ENCODE measurements around the gene THYN1. TPM values are rescaled to one million over a fixed set of nuclear protein-coding genes. Genes with fewer than 3 reads are reported as not detected.
A peak's percentile ranks its signal among the peaks of the same experiment; 100 is the strongest.

THYN1 gene
- total RNA-seq, 1 donor from 2014 or later: 69.6 TPM

DNA sequence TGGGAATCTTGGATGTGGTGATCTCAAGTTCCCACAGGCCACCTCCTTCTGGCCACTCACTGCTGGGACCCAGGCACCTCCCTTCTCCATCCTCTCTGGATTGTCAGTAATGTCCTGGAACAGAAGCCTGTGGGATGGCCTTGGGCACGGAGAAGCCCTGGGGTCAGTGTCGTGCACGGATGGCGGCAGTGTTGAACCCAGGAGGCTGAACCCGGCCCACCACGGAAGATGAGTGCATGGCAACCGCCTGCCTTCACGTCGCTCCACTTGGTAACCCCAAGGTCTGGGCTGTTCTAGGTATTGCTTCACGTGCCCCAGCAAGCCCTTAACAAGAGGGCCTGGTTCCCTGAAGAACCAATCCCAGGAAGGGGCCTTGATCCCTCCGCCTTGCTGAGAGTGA, 7.1 kb downstream of the THYN1 start:
- Mint-ChIP-seq H3K4me3 (ENCODE audit: low read depth) (no peak overlapping the region), H3K27ac (peak overlapping the region; percentile 87), H3K4me1 (ENCODE audit: low read depth) (no peaks in the 10 kb centered on the region), H3K9me3 (ENCODE audit: low read depth) (no peaks in the 10 kb centered on the region), H3K36me3 (ENCODE audit: insufficient read depth) (peaks cover 19% of the 10 kb centered on the region), H3K27me3 (no peaks in the 10 kb centered on the region)
- TF ChIP-seq, protein P1, sequence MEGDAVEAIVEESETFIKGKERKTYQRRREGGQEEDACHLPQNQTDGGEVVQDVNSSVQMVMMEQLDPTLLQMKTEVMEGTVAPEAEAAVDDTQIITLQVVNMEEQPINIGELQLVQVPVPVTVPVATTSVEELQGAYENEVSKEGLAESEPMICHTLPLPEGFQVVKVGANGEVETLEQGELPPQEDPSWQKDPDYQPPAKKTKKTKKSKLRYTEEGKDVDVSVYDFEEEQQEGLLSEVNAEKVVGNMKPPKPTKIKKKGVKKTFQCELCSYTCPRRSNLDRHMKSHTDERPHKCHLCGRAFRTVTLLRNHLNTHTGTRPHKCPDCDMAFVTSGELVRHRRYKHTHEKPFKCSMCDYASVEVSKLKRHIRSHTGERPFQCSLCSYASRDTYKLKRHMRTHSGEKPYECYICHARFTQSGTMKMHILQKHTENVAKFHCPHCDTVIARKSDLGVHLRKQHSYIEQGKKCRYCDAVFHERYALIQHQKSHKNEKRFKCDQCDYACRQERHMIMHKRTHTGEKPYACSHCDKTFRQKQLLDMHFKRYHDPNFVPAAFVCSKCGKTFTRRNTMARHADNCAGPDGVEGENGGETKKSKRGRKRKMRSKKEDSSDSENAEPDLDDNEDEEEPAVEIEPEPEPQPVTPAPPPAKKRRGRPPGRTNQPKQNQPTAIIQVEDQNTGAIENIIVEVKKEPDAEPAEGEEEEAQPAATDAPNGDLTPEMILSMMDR (IDR thresholded peaks at IDR 0.05; ENCODE audit: unreplicated experiment): no peak
- no peak for DNase-seq (ENCODE audit: low spot score, unreplicated experiment)

DNA sequence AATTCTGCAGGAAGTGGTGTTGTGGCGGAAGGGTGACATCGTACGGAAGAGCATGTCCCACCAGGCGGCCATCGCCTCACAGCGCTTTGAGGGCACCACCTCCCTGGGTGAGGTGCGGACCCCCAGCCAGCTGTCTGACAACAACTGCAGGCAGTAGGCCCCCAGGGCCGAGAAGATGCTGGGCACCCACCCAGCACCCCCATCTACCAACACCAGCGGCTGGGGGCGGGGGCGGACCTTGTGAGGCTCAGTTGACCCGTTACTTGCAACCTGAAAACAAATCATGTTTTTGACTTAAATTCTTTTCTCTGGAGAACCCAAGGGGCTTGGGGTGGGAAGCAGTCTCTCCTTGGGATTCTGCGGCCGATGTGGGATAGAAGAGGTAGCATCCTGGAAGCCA, 7.7 kb downstream of the THYN1 start:
- peaks cover 19% of the 10 kb centered on the region for H3K36me3 Mint-ChIP-seq (ENCODE audit: insufficient read depth)
- DNase-seq (ENCODE audit: low spot score, unreplicated experiment): no peak
- H3K4me3 Mint-ChIP-seq (ENCODE audit: low read depth): no peak overlapping the region
- no peaks in the 10 kb centered on the region for H3K27me3 Mint-ChIP-seq
- no peaks in the 10 kb centered on the region for H3K9me3 Mint-ChIP-seq (ENCODE audit: low read depth)
- TF ChIP-seq, protein P1 (IDR thresholded peaks at IDR 0.05; ENCODE audit: unreplicated experiment): no peak
- H3K27ac Mint-ChIP-seq: no peak overlapping the region
- no peaks in the 10 kb centered on the region for H3K4me1 Mint-ChIP-seq (ENCODE audit: low read depth)

DNA sequence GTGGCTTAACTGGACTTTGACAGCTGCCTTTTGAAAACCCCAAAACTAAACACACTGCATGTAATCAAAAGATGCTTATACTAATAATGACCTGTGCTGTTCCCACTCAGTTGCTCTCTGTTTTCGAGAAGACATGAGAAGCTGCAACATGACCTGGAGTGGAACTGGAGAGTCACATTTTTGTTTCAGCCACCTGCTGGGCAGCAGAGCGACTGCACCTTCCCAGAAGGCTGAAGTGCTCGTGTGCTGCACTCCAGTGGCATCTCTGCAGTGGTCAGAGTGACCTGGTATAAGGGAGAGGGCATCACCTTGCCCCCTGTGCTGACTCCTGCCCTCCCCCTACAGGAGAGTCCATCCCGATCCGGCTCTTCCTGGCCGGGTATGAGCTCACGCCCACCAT, 8.6 kb downstream of the THYN1 start:
- Mint-ChIP-seq H3K27me3 (no peaks in the 10 kb centered on the region), H3K27ac (peak overlapping the region; percentile 31), H3K36me3 (ENCODE audit: insufficient read depth) (peaks cover 21% of the 10 kb centered on the region), H3K4me3 (ENCODE audit: low read depth) (no peak overlapping the region), H3K9me3 (ENCODE audit: low read depth) (no peaks in the 10 kb centered on the region), H3K4me1 (ENCODE audit: low read depth) (no peaks in the 10 kb centered on the region)
- DNase-seq (ENCODE audit: low spot score, unreplicated experiment): no peak
- TF ChIP-seq, protein P1 (IDR thresholded peaks at IDR 0.05; ENCODE audit: unreplicated experiment): peak; percentile 55

DNA sequence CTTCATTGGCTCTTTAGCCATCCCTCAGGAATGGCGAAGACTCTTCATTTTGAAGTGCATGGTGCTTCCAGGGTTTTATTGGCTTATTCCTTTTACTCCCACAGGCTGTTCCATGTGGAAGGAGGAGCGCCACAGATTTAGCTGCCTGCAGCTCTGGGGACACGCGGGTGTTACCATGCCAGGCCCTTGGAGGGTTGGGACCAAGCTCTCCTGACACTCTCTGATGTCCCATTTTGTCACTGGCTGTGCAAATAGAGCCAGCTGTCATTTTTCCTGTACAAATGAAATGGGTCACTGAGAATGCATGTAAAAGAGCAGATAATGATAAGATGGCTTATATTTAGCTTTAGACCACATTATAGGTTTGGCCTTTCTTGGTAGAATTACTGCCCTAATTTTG, 9.2 kb downstream of the THYN1 start:
- DNase-seq (ENCODE audit: low spot score, unreplicated experiment): no peak
- Mint-ChIP-seq H3K4me3 (ENCODE audit: low read depth) (no peak overlapping the region), H3K27me3 (no peaks in the 10 kb centered on the region), H3K36me3 (ENCODE audit: insufficient read depth) (peaks cover 19% of the 10 kb centered on the region), H3K4me1 (ENCODE audit: low read depth) (no peaks in the 10 kb centered on the region), H3K9me3 (ENCODE audit: low read depth) (no peaks in the 10 kb centered on the region), H3K27ac (no peak overlapping the region)
- TF ChIP-seq, protein P1 (IDR thresholded peaks at IDR 0.05; ENCODE audit: unreplicated experiment): no peak

DNA sequence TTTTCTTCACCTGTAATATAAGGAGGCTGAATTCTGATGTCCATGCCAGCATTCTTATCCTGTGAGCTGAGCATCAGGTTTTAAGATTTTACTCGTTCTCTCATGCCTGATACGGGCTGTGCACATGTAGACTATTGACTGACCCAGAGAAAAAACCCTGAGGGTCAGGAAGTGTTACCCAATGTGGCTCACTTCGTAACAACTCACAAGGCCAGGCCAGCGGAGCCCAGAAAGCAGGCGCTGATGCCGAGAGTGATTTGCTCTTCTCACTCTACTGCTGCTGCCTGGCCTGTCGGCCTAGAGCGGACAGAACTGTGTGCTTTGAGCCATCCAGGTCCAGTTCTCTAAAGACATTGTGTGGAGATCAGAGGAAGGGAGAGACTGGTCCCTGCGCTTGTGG, 10.8 kb downstream of the THYN1 start:
- TF ChIP-seq, protein P1 (IDR thresholded peaks at IDR 0.05; ENCODE audit: unreplicated experiment): no peak
- no peak for DNase-seq (ENCODE audit: low spot score, unreplicated experiment)
- H3K4me1 Mint-ChIP-seq (ENCODE audit: low read depth): no peaks in the 10 kb centered on the region
- no peaks in the 10 kb centered on the region for H3K27me3 Mint-ChIP-seq
- no peaks in the 10 kb centered on the region for H3K9me3 Mint-ChIP-seq (ENCODE audit: low read depth)
- no peak overlapping the region for H3K4me3 Mint-ChIP-seq (ENCODE audit: low read depth)
- peaks cover 16% of the 10 kb centered on the region for H3K36me3 Mint-ChIP-seq (ENCODE audit: insufficient read depth)
- H3K27ac Mint-ChIP-seq: no peak overlapping the region
